OCI-LY1 (cell line): ENCODE data around the gene PRSS21.

Source experiments
- EZH2 ChIP-seq: fragments of 200-600 bp; sonication (generic), shearing (Covaris generic); IDR thresholded peaks from 2 replicates; pipeline ENCODE4 v1.8.0; 2017; ENCODE audit warnings: borderline replicate concordance, mixed run types, mild to moderate bottlenecking, antibody characterized with exemption, low read length, moderate library complexity, mixed read lengths
- TF ChIP-seq, protein P1 (sequence below): fragments of 200-600 bp; sonication (generic), shearing (Covaris generic); IDR thresholded peaks from 2 replicates; pipeline ENCODE4 v1.5.1; 2017; ENCODE audit warnings: mild to moderate bottlenecking, antibody characterized with exemption, low read length, moderate library complexity, mixed read lengths

DNA sequence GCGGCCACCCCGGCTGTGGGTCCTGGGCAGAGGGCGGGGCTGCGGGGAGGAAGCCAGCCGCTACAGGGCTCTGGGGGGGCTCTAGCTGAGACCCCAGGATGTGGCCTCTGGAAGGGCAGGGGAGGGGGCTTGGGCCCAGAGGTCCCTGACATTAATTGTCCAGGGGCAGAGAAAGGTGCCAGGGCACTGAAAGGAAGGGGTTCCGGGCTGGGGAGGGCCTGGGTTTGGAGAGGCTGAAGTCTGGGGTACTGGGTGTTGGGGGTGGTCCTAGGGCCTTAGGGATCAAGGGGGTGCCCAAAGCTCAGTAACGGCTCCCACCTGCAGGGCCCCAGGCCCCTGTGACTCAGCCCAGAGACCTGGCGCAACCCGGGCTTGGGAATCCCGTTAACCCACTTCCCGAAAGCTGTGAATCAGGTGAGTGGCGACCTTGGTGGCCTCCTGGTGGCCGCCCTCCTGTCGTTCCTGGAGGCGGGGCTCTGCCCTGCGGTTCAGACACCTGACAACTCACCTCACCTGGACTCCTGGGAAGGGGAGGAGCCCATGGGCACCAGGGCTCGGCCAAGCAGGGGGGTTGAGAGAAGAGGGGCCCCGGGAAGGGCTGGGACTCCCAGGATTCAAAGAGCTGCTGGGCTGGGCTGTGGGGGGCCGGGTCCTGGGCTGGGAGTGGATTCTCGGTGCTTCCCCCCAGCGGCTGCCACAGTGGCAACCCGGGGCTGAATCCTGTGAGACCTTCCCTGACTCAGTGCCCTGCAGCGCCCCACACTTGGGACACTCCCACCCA, 41.4 kb downstream of the PRSS21 start:
- TF ChIP-seq, protein P1, sequence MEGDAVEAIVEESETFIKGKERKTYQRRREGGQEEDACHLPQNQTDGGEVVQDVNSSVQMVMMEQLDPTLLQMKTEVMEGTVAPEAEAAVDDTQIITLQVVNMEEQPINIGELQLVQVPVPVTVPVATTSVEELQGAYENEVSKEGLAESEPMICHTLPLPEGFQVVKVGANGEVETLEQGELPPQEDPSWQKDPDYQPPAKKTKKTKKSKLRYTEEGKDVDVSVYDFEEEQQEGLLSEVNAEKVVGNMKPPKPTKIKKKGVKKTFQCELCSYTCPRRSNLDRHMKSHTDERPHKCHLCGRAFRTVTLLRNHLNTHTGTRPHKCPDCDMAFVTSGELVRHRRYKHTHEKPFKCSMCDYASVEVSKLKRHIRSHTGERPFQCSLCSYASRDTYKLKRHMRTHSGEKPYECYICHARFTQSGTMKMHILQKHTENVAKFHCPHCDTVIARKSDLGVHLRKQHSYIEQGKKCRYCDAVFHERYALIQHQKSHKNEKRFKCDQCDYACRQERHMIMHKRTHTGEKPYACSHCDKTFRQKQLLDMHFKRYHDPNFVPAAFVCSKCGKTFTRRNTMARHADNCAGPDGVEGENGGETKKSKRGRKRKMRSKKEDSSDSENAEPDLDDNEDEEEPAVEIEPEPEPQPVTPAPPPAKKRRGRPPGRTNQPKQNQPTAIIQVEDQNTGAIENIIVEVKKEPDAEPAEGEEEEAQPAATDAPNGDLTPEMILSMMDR: no peak
- TF ChIP-seq EZH2: no peak
